Heart left ventricle (tissue), 13 donors: ENCODE data around the gene MAP3K20.

Experiments
- CTCF ChIP-seq, 12 donors: fragments of 200-600 bp; sonication (generic) in 4 of 12; IDR thresholded peaks; one replicate each; pipeline versions ENCODE4 v1.5.0 to v1.8.0; 2018 to 2022; ENCODE audit warnings: antibody characterized with exemption in 12 of 12, mild to moderate bottlenecking in 5 of 12
- POLR2A ChIP-seq, 2 donors: fragments of 450-650 bp; IDR thresholded peaks; one replicate each; pipeline ENCODE4 v1.6.1; 2017; ENCODE audit warnings: antibody characterized with exemption in 2 of 2, mild to moderate bottlenecking in 2 of 2, moderate library complexity in 2 of 2
- donor health status: ischemic (EF 13 %, LVEDD 7.1; RV severe dilation, severe dysfunction).
- donor health status: DM: no; HTN: yes; CAD: no.
- donor health status: DM: no; HTN: no; CAD: no.
- donor health status: ischemic (EF 25% LVEDD 6.9; RV normal size, moderate dysfunction).
- donor health status: ischemic (EF 25% LVEDD 5.7; RV mildly dilated, moderate dysfunction).
- donor health status: ischemic (EF 35%, LVEDD 5.7; RV mildly dilated, moderate dysfunction).
- donor health status: nonischemic (EF 11% LVEDD 7.7; RV severe dilation, severe dysfunction).
- donor health status: DM: yes; HTN: yes; CAD: no.
- donor health status: PGD.
- donor health status: ischemic (EF 29% LVEDD 5.4; RV normal size, mild dysfunction).
- donor health status: nonischemic (EF 23%, LVEDD 6.1; RV moderate dilation, normal function).

DNA sequence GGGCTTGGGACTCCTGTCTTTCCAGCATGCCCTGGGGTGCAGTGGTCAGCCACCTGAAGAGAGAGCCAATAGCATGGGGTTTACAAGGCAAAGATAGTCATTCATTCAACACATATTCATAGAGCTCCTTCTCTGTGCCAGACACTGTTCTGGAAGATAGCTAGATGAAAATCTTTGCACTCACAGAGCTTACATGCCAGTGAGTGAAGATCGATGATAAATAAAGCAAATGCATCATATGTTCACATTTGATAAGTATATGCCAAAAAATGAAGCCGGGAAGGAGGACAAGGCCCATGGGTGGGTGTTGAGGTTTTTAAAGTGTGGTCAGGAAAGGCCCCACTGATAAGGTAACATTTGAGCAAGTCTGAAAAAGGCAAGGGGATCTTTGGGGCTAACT lies 148.2 kb downstream of the MAP3K20 start:
- TF ChIP-seq CTCF (IDR thresholded peaks at IDR 0.05) (no peak), POLR2A (IDR thresholded peaks at IDR 0.05) (no peak)
